Activated naive CD4-positive, alpha-beta T cell (primary cell): ENCODE data around the gene DCDC2B.

ENCODE experiments used
- DNase-seq, 4 experiments: peaks; one replicate each; lab custom pipeline; 2025; lab: John Stamatoyannopoulos, UW

Gene DCDC2B

GRCh38 chr1:32223683-32224082, 14.8 kb downstream of the DCDC2B start:
- DNase-seq, result no peak

- no peak for DNase-seq
Observed at GRCh38 chr1:32224285-32224684, 15.4 kb downstream of the DCDC2B start.

DNA sequence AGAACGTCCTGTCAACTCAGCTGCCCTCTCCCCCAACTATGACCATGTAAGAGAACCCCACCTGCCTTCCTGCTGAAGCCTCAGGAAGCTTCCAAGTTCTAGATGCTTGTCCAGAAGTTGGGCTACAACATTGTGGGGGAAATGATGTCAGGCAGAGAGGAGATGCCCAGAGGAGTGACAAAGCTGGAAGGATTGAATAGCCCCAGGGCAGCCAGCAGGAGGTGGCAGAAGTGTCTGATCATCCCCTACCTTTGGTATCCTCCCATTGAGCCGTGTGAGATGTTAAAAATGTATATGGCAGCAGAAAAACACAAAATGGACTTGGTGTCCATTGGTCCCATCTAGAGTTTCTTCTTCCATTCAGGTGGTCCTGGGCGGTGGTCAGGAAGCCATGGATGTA, 19.9 kb downstream of the DCDC2B start:
- no peak for DNase-seq

DNA sequence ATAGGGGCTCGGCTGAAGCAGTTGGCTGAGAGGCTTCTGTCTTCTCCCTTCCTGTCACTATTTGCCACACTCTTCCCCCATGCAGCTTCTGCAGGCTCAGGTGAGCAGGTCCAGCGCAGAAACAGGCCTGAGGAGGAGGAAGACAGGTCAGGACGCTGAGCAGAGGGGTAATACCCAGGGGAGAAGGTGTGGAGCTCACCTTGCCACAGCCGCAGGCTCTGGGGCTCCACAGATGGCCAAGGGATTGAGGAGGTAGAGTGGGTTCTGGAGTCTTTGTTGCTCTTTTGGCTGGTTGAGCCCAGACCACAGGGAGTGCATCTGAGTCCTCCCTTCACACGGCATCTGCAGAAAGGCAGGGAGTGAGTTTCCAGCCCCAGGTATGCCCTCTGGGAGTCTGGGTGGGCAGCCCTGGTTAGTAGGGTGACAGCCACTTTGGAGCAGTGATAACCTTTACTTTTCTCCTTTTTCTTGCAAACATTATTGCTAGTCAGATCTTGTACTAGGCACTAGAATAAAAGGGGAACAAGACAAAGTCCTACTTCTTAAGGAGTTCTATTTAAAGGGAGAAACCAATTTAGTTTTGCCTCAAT, 23.0 kb downstream of the DCDC2B start:
- DNase-seq, result no peak

DNA sequence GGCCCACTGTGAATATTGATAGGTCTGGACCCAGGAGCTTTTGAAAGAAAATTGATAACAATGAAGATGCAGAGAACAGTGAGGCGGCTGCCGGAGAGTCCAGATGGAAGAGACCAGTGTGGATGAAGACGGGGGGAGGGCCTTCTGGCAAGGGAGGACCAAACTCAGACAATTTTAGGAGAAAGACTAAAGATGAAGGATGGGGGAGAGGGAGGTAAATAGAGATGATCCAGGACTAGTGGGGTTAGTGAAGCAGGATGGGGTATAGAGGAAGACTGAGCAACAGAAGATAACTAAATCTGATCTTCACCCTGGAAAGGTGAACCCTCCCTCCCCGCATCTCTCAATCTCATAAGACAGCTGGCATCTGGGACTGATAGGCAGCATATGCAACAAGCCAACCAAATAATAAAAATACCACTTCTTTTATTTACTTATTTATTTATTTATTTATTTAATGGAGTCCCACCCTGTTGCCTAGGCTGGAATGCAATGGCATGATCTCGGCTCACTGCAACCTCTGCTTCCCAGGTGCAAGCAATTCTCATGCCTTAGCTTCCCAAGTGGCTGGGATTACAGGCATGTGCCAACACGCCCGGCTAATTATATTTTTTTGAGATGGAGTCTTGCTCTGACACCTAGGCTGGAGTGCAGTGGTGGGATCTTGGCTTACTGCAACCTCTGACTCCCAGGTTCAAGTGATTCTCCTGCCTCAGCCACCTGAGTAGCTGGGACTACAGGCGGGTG, 23.8 kb downstream of the DCDC2B start:
- DNase-seq, result no peak

DNA sequence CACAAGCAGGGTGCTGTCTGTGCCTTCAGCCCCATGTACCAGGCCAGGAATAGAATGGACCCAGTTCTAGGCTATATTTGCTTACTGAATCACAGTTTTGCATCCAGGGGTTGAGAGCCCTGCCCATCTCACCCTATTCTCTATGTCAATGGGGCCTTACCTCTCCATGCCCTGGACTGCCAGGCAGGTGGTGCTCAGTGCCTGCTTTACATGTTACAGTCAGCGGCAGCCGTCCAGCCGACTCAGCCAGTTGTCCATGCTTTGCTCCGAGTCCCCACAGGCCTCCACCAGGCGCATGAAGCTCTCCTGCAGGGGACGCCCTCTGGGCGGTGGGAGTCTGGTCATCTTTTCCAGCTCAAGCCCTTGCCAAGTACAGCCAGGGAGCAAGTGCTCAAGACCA, 25.9 kb downstream of the DCDC2B start:
- DNase-seq, result no peak

- no peak for DNase-seq
Observed at GRCh38 chr1:32239337-32239736, 30.4 kb downstream of the DCDC2B start.

DNA sequence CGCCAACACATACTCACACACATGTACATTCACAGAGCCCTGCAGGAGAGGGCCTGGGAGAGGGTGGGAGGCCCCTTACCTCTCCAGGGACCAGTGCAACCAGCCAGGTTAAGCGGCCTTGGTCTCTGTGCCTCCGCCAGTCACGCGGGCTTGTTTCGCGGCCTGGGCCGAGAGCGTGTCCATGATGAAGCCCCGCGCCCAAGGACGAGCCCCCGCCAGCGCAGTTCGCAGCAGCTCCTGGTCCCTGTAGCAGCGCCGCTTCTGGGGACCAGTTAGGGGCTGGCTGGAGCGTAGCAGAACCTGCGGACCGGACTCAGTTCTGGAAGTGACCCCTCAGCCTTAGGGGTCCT, 30.9 kb downstream of the DCDC2B start:
- DNase-seq, result no peak

- DNase-seq, result peak in 2 of 4 experiments; percentile 24 to 59
Observed at GRCh38 chr1:32240140-32240951, 31.5 kb downstream of the DCDC2B start.

GRCh38 chr1:32241001-32241763, 32.3 kb downstream of the DCDC2B start:
- peak in 2 of 4 experiments; percentile 31 to 56 for DNase-seq

DNA sequence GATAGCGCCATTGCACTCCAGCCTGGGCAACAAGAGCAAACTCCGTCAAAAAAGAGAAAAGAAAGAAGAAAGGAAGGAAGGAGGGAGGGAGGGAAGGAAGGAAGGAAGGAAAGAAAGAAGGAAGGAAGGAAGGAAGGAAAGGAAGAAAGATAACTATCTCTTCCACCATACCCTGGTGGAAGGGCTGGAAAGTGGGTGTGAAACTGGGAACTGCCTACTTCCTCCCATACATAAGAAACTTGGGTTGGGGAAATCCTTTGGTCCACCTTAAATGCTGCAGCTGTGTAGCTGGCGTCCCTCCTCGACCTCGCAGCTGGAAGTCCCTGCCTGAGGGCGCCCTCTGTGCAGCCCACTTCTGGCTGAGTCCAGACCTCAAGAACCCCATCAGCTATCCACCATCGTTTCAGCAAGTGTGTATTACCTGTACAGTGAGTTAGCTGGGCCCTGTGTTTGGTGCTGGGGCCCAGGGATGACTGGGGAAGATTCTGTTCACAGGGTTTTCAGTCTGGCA, 33.5 kb downstream of the DCDC2B start:
- DNase-seq, result no peak

- no peak for DNase-seq
Observed at GRCh38 chr1:32246888-32247273, 38.0 kb downstream of the DCDC2B start, which contains the start of gene FAM167B. Gene FAM167B (plus strand): TSS chr1:32247222. CDS start chr1:32247422, 200 bp downstream.

- no peak for DNase-seq
Observed at GRCh38 chr1:32247452-32247851, 38.6 kb downstream of the DCDC2B start.

GRCh38 chr1:32247983-32248889, 39.3 kb downstream of the DCDC2B start:
- peak; percentile 41 to 60 (median 48) for DNase-seq

DNA sequence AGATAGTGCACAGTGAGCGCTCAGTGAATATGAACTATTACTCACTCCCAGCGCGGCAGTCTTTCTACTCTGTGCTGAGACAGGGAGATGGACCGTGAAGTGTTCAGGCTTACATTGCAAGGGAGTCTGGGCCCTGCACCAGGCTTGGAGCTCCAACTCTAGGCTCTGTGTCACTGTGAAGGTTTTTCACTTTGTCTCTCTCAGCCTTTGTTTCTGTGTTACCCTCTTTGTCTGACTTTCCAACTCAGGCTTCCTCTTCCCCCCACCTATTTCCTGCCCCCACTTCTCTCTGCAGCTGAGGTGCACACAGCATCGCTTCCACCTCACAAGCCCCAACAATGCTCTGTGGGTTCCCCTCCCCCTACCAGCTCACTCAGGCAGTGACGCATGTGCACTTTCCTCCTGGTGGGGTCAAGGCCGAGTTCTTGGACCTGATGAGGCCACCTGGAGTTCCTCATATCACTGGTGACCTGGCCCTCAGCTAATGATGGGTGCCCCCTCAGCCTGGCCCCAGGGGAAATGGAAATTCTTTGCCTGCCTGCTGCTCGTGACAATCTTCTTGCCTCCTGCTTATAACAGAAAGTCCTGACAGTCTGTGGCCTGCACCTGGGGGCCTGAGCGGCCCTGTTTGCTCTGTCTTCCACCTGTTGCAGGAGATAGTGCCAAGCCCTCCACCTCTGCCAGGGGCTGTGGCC, 41.1 kb downstream of the DCDC2B start:
- DNase-seq, result peak in 3 of 4 experiments; percentile 46 to 68 (median 64)

DNA sequence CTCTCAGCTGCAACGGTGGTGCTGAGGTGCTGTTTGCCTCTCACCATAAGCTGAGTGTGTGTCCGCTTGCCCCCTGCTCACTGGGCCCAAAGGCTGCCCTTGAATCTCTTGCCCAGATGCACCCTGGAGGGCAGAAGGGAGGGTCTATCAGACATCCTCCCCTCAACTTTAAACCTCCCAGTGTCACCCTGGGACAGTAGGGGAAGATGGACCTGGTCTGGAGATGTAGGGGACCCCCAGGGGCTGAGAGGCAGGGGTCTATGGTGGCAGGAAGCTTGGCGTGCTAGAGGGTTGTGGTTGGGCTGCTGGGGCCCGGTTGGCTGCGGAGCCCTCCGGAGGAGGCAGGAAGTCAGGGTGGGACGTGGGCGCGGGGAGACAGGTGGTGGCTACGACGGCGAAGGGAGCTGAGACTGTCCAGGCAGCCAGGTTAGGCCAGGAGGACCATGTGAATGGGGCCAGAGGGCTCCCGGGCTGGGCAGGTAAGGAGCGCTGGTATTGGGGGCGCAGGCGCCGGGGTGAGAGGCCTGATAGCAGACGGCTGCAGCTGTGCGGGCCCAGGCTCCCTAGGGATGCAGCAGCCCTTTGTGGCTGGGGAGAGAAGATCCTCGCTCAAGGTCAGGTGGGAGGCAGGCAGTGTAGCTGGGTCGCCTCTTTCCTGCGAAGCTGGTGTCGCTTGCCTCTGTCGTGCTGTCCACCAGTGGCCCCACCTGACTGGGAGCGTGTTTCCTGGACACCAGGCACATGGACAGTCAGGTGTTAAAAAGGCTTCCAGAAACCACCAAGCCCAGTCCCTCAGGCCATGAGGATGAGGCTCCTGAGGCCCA, 42.2 kb downstream of the DCDC2B start, which contains the start of gene LCK:
Gene LCK (plus strand): TSS at position 373 of the 824 bp plus-strand sequence. CDS start 23,065 bp downstream, outside the sequence.
- peak in 3 of 4 experiments; percentile 19 to 53 (median 37) for DNase-seq

DNA sequence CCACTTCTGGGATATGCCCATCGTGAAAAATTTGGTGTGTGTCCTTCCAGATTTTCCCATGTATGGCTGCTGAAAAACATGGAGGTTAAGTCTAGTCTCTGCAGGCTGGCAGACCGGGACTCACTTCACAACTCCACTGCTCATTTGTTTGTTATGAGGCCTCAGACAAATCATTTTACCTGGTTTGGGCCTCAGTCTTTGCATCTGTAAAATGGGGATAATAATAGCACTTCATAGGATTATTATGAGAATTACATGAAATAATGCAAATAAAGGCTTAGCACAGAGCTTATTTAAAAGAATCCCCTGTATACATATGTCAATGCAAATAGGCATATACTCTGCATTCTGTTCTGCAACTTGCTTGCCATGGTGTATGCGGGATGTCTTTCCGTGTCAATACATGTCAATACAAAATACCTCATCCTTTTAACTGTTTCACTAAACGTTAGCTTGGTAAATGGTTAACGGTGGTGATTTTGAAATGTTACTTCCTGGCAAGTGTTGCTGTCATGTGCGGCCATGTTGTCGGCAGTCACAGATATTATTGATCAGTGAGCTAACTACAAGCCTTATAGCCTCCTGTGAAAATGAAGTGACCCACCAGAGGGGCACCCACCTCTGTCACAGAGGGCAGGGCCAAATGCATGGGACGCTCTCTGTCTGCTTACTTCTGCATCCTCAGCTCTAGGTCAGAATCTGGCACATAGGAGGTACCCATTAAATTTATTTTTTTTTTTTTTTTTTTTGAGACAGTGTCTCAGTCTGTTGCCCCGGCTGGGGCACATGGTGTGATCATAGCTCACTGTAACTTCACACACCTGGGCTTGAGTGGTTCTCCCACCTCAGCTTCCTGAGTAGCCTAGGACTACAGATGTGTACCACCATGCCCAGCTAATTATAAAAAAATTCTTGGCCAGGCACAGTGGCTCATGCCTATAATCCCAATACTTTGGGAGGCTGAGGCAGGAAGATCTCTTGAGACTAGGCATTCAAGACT, 46.5 kb downstream of the DCDC2B start:
- DNase-seq, result no peak
